PC-9 (cell line): ENCODE measurements around the gene THBD.

Experiments used
- EZH2 ChIP-seq: fragments of 200-600 bp; sonication (generic); IDR thresholded peaks from 2 replicates; pipeline ENCODE4 v1.8.0; 2017; ENCODE audit warnings: antibody characterized with exemption, low read depth
- TF ChIP-seq, protein P1 (sequence below): fragments of 200-600 bp; sonication (generic); conservative IDR thresholded peaks from 2 replicates; pipeline ENCODE4 v1.6.1; 2017; ENCODE audit warnings: mixed run types, antibody characterized with exemption, mild to moderate bottlenecking, moderate library complexity

DNA sequence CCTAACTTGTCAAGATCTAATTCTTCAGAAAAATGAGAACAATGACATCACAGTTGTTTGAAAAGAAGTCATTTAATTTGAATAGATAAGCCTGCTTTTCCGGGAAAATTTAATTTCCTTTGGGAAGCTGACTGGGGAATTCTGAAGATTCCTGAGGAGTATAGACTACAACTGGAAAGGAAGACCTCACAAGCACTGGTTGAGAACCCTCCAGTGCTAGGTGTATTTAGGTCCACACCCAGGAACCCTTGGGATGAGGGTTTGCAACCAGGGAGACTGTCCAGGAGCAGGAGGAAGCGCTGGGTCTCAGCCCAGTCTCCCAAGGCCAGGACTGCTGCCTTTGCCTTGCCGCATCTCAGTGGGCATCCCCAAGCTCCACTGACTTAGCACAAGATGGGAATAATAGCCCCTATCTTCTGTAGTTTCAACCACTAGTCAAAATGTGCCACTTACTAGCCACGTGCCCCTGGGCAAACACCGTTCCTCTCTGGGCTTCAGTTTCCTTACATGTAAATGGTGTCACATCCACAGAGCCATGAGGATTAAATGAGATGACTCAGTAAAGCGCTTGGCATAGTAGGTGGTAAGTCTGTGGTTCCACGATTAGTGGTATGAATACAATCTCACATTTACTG, 43.5 kb upstream of the THBD start:
- TF ChIP-seq, protein P1, sequence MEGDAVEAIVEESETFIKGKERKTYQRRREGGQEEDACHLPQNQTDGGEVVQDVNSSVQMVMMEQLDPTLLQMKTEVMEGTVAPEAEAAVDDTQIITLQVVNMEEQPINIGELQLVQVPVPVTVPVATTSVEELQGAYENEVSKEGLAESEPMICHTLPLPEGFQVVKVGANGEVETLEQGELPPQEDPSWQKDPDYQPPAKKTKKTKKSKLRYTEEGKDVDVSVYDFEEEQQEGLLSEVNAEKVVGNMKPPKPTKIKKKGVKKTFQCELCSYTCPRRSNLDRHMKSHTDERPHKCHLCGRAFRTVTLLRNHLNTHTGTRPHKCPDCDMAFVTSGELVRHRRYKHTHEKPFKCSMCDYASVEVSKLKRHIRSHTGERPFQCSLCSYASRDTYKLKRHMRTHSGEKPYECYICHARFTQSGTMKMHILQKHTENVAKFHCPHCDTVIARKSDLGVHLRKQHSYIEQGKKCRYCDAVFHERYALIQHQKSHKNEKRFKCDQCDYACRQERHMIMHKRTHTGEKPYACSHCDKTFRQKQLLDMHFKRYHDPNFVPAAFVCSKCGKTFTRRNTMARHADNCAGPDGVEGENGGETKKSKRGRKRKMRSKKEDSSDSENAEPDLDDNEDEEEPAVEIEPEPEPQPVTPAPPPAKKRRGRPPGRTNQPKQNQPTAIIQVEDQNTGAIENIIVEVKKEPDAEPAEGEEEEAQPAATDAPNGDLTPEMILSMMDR = no peak
- TF ChIP-seq EZH2 = no peak
